Measurements from ENCODE around the gene AGMO.
"Not testable (repeated sequence)": the region's sequence is repeated elsewhere in the genome, so short reads cannot be mapped to it uniquely, and the experiment has no call there.

AGMO gene

GRCh38 chr7:15313361-15313760 is 248.5 kb downstream of the AGMO start:
- no peaks in the 10 kb centered on the region for H3K36me3 Mint-ChIP-seq (ENCODE audit: low read depth)
- H3K4me1 Mint-ChIP-seq (ENCODE audit: low read depth), result no peaks in the 10 kb centered on the region
- H3K27me3 Mint-ChIP-seq (ENCODE audit: low read depth), result no peaks in the 10 kb centered on the region
- no peak overlapping the region for H3K27ac Mint-ChIP-seq
- no peak overlapping the region for H3K4me3 Mint-ChIP-seq
- no peaks in the 10 kb centered on the region for H3K9me3 Mint-ChIP-seq
- DNase-seq (ENCODE audit: low spot score), result no peak

GRCh38 chr7:15309872-15310271 is 251.9 kb downstream of the AGMO start:
- Mint-ChIP-seq H3K4me1 (ENCODE audit: low read depth) (no peaks in the 10 kb centered on the region), H3K27ac (no peak overlapping the region), H3K9me3 (no peaks in the 10 kb centered on the region), H3K27me3 (ENCODE audit: low read depth) (no peaks in the 10 kb centered on the region), H3K36me3 (ENCODE audit: low read depth) (no peaks in the 10 kb centered on the region), H3K4me3 (no peak overlapping the region)
- DNase-seq (ENCODE audit: low spot score), result no peak

- no peak overlapping the region for H3K27ac Mint-ChIP-seq
- H3K4me1 Mint-ChIP-seq (ENCODE audit: low read depth), result no peaks in the 10 kb centered on the region
- H3K36me3 Mint-ChIP-seq (ENCODE audit: low read depth), result no peaks in the 10 kb centered on the region
- DNase-seq (ENCODE audit: low spot score), result no peak
- H3K4me3 Mint-ChIP-seq, result no peak overlapping the region
- H3K9me3 Mint-ChIP-seq, result no peaks in the 10 kb centered on the region
- no peaks in the 10 kb centered on the region for H3K27me3 Mint-ChIP-seq (ENCODE audit: low read depth)
Observed at GRCh38 chr7:15308821-15309220, 253.0 kb downstream of the AGMO start.

GRCh38 chr7:15306296-15306695 is 255.5 kb downstream of the AGMO start:
- Mint-ChIP-seq H3K27ac (no peak overlapping the region), H3K27me3 (ENCODE audit: low read depth) (no peaks in the 10 kb centered on the region), H3K4me1 (ENCODE audit: low read depth) (no peaks in the 10 kb centered on the region), H3K9me3 (no peaks in the 10 kb centered on the region), H3K36me3 (ENCODE audit: low read depth) (no peaks in the 10 kb centered on the region), H3K4me3 (no peak overlapping the region)
- DNase-seq (ENCODE audit: low spot score), result no peak

GRCh38 chr7:15305002-15305600 is 256.7 kb downstream of the AGMO start:
- Mint-ChIP-seq H3K27ac (no peak overlapping the region), H3K27me3 (ENCODE audit: low read depth) (no peaks in the 10 kb centered on the region), H3K4me1 (ENCODE audit: low read depth) (no peaks in the 10 kb centered on the region), H3K9me3 (no peaks in the 10 kb centered on the region), H3K36me3 (ENCODE audit: low read depth) (no peaks in the 10 kb centered on the region), H3K4me3 (no peak overlapping the region)
- DNase-seq (ENCODE audit: low spot score), result no peak

- no peak for DNase-seq (ENCODE audit: low spot score)
- Mint-ChIP-seq H3K36me3 (ENCODE audit: low read depth) (no peaks in the 10 kb centered on the region), H3K4me1 (ENCODE audit: low read depth) (no peaks in the 10 kb centered on the region), H3K27me3 (ENCODE audit: low read depth) (no peaks in the 10 kb centered on the region), H3K9me3 (no peaks in the 10 kb centered on the region), H3K4me3 (no peak overlapping the region), H3K27ac (no peak overlapping the region)
Observed at GRCh38 chr7:15303357-15303756, 258.5 kb downstream of the AGMO start.

GRCh38 chr7:15300986-15301385 is 260.8 kb downstream of the AGMO start:
- H3K27me3 Mint-ChIP-seq (ENCODE audit: low read depth); H3K4me3 Mint-ChIP-seq; H3K36me3 Mint-ChIP-seq (ENCODE audit: low read depth); DNase-seq (ENCODE audit: low spot score); H3K4me1 Mint-ChIP-seq (ENCODE audit: low read depth); H3K27ac Mint-ChIP-seq; H3K9me3 Mint-ChIP-seq: not testable (repeated sequence)

- Mint-ChIP-seq H3K36me3 (ENCODE audit: low read depth) (no peaks in the 10 kb centered on the region), H3K27me3 (ENCODE audit: low read depth) (no peaks in the 10 kb centered on the region), H3K4me1 (ENCODE audit: low read depth) (no peaks in the 10 kb centered on the region), H3K9me3 (peaks cover 8% of the 10 kb centered on the region), H3K4me3 (no peak overlapping the region), H3K27ac (no peak overlapping the region)
- no peak for DNase-seq (ENCODE audit: low spot score)
Observed at GRCh38 chr7:15292138-15292537, 269.7 kb downstream of the AGMO start.

GRCh38 chr7:15291699-15292098 is 270.1 kb downstream of the AGMO start:
- Mint-ChIP-seq H3K27me3 (ENCODE audit: low read depth) (no peaks in the 10 kb centered on the region), H3K27ac (no peak overlapping the region), H3K4me1 (ENCODE audit: low read depth) (no peaks in the 10 kb centered on the region), H3K9me3 (peaks cover 8% of the 10 kb centered on the region), H3K4me3 (no peak overlapping the region), H3K36me3 (ENCODE audit: low read depth) (no peaks in the 10 kb centered on the region)
- no peak for DNase-seq (ENCODE audit: low spot score)

- H3K27me3 Mint-ChIP-seq (ENCODE audit: low read depth), result no peaks in the 10 kb centered on the region
- no peak overlapping the region for H3K27ac Mint-ChIP-seq
- H3K36me3 Mint-ChIP-seq (ENCODE audit: low read depth), result no peaks in the 10 kb centered on the region
- H3K4me3 Mint-ChIP-seq, result no peak overlapping the region
- DNase-seq (ENCODE audit: low spot score), result no peak
- H3K4me1 Mint-ChIP-seq (ENCODE audit: low read depth), result no peaks in the 10 kb centered on the region
- peaks cover 26% of the 10 kb centered on the region for H3K9me3 Mint-ChIP-seq
Observed at GRCh38 chr7:15288741-15289140, 273.1 kb downstream of the AGMO start.

- H3K27me3 Mint-ChIP-seq (ENCODE audit: low read depth), result no peaks in the 10 kb centered on the region
- no peak overlapping the region for H3K27ac Mint-ChIP-seq
- no peaks in the 10 kb centered on the region for H3K4me1 Mint-ChIP-seq (ENCODE audit: low read depth)
- no peaks in the 10 kb centered on the region for H3K36me3 Mint-ChIP-seq (ENCODE audit: low read depth)
- H3K4me3 Mint-ChIP-seq, result no peak overlapping the region
- peaks cover 41% of the 10 kb centered on the region for H3K9me3 Mint-ChIP-seq
- DNase-seq (ENCODE audit: low spot score), result no peak
Observed at GRCh38 chr7:15284396-15284795, 277.4 kb downstream of the AGMO start.

GRCh38 chr7:15280078-15280733 is 281.6 kb downstream of the AGMO start:
- Mint-ChIP-seq H3K4me3 (no peak overlapping the region), H3K27me3 (ENCODE audit: low read depth) (no peaks in the 10 kb centered on the region), H3K27ac (no peak overlapping the region), H3K4me1 (ENCODE audit: low read depth) (no peaks in the 10 kb centered on the region), H3K9me3 (peaks cover 54% of the 10 kb centered on the region), H3K36me3 (ENCODE audit: low read depth) (no peaks in the 10 kb centered on the region)
- DNase-seq (ENCODE audit: low spot score), result no peak

- H3K9me3 Mint-ChIP-seq, result peaks cover 56% of the 10 kb centered on the region
- DNase-seq (ENCODE audit: low spot score), result no peak
- H3K36me3 Mint-ChIP-seq (ENCODE audit: low read depth), result no peaks in the 10 kb centered on the region
- no peak overlapping the region for H3K4me3 Mint-ChIP-seq
- no peak overlapping the region for H3K27ac Mint-ChIP-seq
- no peaks in the 10 kb centered on the region for H3K27me3 Mint-ChIP-seq (ENCODE audit: low read depth)
- H3K4me1 Mint-ChIP-seq (ENCODE audit: low read depth), result no peaks in the 10 kb centered on the region
Observed at GRCh38 chr7:15279640-15280039, 282.2 kb downstream of the AGMO start.

GRCh38 chr7:15257689-15258088 is 304.1 kb downstream of the AGMO start:
- no peaks in the 10 kb centered on the region for H3K4me1 Mint-ChIP-seq (ENCODE audit: low read depth)
- no peak overlapping the region for H3K27ac Mint-ChIP-seq
- H3K4me3 Mint-ChIP-seq, result no peak overlapping the region
- peaks cover 69% of the 10 kb centered on the region for H3K9me3 Mint-ChIP-seq
- no peaks in the 10 kb centered on the region for H3K36me3 Mint-ChIP-seq (ENCODE audit: low read depth)
- H3K27me3 Mint-ChIP-seq (ENCODE audit: low read depth), result no peaks in the 10 kb centered on the region
- no peak for DNase-seq (ENCODE audit: low spot score)

GRCh38 chr7:15252181-15252580 is 309.6 kb downstream of the AGMO start:
- no peaks in the 10 kb centered on the region for H3K27me3 Mint-ChIP-seq (ENCODE audit: low read depth)
- no peaks in the 10 kb centered on the region for H3K36me3 Mint-ChIP-seq (ENCODE audit: low read depth)
- no peak for DNase-seq (ENCODE audit: low spot score)
- H3K9me3 Mint-ChIP-seq, result peaks cover 42% of the 10 kb centered on the region
- H3K27ac Mint-ChIP-seq, result no peak overlapping the region
- H3K4me3 Mint-ChIP-seq, result no peak overlapping the region
- no peaks in the 10 kb centered on the region for H3K4me1 Mint-ChIP-seq (ENCODE audit: low read depth)

All from T-helper 2 cell treated with Interferon-gamma antibody and Interleukin-4, amounts not matched to agents 5 μg/mL and 100 μg/mL, for 36 hours (primary cell).